ENCODE results near the gene MAPRE3. TPM values are rescaled to one million over a fixed set of nuclear protein-coding genes. Genes with fewer than 3 reads are reported as not detected.

MAPRE3 gene
- total and polyA plus RNA-seq, 4 donors: 10.2 to 41.9 (median 27.2) TPM

DNA sequence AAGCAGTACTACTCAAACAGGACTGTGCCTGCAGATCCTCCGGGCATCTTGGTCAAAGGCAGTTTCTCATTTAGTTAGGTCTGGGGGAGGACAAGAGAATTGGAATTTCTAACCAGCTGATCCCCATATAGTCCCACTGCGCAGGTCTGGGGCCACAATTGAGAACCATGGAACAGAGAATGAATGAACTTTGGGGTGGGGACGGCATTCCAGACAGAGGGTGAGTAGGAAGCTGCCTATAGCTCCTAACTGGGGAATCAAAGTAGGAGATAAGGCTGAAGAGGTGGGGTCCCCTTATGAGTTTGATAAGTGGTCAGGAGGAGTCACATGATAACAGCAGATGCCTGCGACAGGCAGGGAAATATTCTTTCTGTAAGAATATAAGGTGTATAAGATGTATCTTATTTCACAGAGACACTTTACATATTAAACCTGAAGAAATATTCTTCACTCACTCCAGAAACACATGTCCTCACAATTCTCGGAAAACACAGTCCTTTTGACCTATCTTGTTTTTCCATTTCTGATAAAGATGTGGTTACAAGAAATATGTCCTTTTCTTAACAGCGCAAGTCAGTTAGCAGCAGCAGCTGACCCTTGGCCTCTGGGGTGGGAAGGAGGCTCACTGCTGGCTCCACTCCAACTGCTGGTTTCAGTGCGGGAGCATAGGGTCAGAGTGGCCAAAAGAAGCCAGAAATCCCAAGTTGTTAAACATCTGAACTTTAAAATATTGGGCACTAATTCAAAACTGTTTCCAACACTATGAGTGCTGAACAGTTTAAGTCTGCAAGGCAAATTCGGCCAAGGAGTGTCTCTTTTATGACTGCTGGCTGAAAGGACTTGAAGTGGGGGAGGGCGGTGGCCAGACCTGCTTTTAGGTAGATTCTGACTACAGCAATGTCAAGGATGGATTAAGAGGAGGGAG is 49.8 kb downstream of the MAPRE3 start:
- 71 to 77% methylated on average over 9 of the region's 9 CpGs for WGBS, 2 donors
- peak; percentile 18 to 40 (median 28) for DNase-seq
- H3K9ac ChIP-seq (ENCODE audit: insufficient read depth in 1 of 2, low read length in 2 of 2): no peak overlapping the region
- TF ChIP-seq, protein P1, sequence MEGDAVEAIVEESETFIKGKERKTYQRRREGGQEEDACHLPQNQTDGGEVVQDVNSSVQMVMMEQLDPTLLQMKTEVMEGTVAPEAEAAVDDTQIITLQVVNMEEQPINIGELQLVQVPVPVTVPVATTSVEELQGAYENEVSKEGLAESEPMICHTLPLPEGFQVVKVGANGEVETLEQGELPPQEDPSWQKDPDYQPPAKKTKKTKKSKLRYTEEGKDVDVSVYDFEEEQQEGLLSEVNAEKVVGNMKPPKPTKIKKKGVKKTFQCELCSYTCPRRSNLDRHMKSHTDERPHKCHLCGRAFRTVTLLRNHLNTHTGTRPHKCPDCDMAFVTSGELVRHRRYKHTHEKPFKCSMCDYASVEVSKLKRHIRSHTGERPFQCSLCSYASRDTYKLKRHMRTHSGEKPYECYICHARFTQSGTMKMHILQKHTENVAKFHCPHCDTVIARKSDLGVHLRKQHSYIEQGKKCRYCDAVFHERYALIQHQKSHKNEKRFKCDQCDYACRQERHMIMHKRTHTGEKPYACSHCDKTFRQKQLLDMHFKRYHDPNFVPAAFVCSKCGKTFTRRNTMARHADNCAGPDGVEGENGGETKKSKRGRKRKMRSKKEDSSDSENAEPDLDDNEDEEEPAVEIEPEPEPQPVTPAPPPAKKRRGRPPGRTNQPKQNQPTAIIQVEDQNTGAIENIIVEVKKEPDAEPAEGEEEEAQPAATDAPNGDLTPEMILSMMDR (IDR thresholded peaks at IDR 0.05; ENCODE audit: control extremely low read depth, extremely low read depth): no peak
- no peak for ATAC-seq (ENCODE audit: insufficient read depth, low FRiP score)
- H3K36me3 ChIP-seq (ENCODE audit: control insufficient read depth in 4 of 4, insufficient read depth in 4 of 4, low read length in 4 of 4): peaks cover 0 to 15% (median 7%) of the 10 kb centered on the region in 4 donors
- peaks cover 2 to 16% (median 13%) of the 10 kb centered on the region in 5 donors for H3K4me1 ChIP-seq (ENCODE audit: control insufficient read depth in 5 of 5, insufficient read depth in 5 of 5, low read length in 5 of 5)
- H3K27me3 ChIP-seq (ENCODE audit: control insufficient read depth in 3 of 3, insufficient read depth in 3 of 3, low read length in 2 of 3): no peaks in the 10 kb centered on the region
- H3K27ac ChIP-seq (ENCODE audit: low read depth in 1 of 2, low read length in 1 of 2): no peak overlapping the region
- no peaks in the 10 kb centered on the region for H3K9me3 ChIP-seq (ENCODE audit: control insufficient read depth in 4 of 4, insufficient read depth in 3 of 4, low read length in 3 of 4)
- H3K4me3 ChIP-seq: no peak overlapping the region

DNA sequence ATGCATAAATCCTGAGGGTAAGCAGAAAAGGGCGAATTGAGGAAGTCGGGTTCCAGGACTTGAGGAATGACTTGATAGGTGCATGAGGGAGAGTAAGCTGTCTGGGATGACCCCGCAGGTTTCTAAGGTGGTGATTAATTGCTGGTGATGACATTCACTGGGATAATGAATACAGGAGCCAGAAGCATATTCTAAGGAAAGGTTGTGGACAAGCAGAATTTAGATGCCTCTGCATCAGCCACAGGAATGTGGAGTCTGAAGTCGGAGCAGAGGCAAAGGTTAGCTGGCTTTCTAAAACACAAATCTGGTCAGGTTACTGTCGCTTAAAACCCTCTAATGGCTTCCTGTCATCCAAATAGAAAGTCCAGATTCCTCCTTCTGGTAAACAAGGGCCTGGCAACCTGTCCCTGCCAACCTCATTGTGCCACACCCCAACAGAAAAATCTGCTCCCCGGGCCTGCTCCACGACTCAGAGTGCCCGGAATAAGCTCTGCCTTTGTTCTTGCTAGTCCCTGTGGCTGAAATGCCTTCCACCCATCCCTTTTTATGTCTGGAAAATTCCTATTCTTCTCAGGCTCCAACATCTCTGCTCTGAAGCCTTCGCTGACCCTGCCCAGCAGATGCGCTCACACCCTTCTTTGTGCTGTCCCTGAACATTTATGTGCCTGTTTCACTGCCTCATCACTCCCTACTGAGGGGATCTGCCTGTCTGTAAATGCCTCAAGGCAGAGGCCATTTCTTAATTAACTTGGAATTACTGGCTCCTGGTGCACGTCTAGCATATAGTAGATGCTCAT is 51.0 kb downstream of the MAPRE3 start:
- Histone ChIP-seq H3K9ac (ENCODE audit: insufficient read depth in 1 of 2, low read length in 2 of 2) (no peak overlapping the region), H3K9me3 (ENCODE audit: control insufficient read depth in 4 of 4, insufficient read depth in 3 of 4, low read length in 3 of 4) (no peaks in the 10 kb centered on the region), H3K36me3 (ENCODE audit: control insufficient read depth in 4 of 4, insufficient read depth in 4 of 4, low read length in 4 of 4) (peaks cover 3 to 25% (median 8%) of the 10 kb centered on the region in 4 donors), H3K4me3 (no peak overlapping the region), H3K27ac (ENCODE audit: low read depth in 1 of 2, low read length in 1 of 2) (peak overlapping the region in 1 of 2 donors; percentile 27), H3K27me3 (ENCODE audit: control insufficient read depth in 3 of 3, insufficient read depth in 3 of 3, low read length in 2 of 3) (no peaks in the 10 kb centered on the region), H3K4me1 (ENCODE audit: control insufficient read depth in 5 of 5, insufficient read depth in 5 of 5, low read length in 5 of 5) (peaks cover 0 to 14% (median 13%) of the 10 kb centered on the region in 5 donors)
- DNase-seq (no peak), ATAC-seq (ENCODE audit: insufficient read depth, low FRiP score) (no peak)
- 77 to 84% methylated on average over 11 of the region's 11 CpGs for WGBS, 2 donors
- TF ChIP-seq, protein P1 (IDR thresholded peaks at IDR 0.05; ENCODE audit: control extremely low read depth, extremely low read depth): no peak

DNA sequence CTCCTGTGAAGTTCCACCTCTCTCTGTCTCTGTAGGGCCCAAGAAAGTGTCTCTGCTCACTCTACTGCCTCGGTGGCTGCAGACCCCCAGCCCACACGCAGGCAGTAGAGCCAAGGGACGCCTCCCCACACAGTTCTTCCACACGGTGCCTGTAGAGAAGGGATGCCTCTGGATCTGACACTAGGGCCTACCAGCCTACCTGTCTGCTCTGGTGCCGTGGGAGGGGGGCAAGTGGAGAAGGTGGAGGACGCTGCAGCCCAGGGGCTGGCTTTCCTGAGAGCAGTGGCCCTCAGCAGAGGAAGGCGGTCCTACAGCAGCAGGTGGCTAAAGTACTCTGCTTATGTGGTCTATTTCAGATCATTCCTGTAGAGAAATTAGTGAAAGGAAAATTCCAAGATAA is 53.3 kb downstream of the MAPRE3 start:
- WGBS, 2 donors: 91 to 92% methylated on average over 7 of the region's 7 CpGs
- no peak for DNase-seq

More for the DNA sequence above, 53.3 kb downstream of the MAPRE3 start:
- Histone ChIP-seq H3K9ac (ENCODE audit: insufficient read depth in 1 of 2, low read length in 2 of 2) (no peak overlapping the region), H3K4me1 (ENCODE audit: control insufficient read depth in 5 of 5, insufficient read depth in 5 of 5, low read length in 5 of 5) (peaks cover 0 to 14% (median 13%) of the 10 kb centered on the region in 5 donors), H3K4me3 (no peak overlapping the region), H3K36me3 (ENCODE audit: control insufficient read depth in 4 of 4, insufficient read depth in 4 of 4, low read length in 4 of 4) (peaks cover 4 to 30% (median 9%) of the 10 kb centered on the region in 4 donors), H3K27ac (ENCODE audit: low read depth in 1 of 2, low read length in 1 of 2) (no peak overlapping the region), H3K27me3 (ENCODE audit: control insufficient read depth in 3 of 3, insufficient read depth in 3 of 3, low read length in 2 of 3) (no peaks in the 10 kb centered on the region), H3K9me3 (ENCODE audit: control insufficient read depth in 4 of 4, insufficient read depth in 3 of 4, low read length in 3 of 4) (no peaks in the 10 kb centered on the region)
- no peak for ATAC-seq (ENCODE audit: insufficient read depth, low FRiP score)
- TF ChIP-seq, protein P1 (IDR thresholded peaks at IDR 0.05; ENCODE audit: control extremely low read depth, extremely low read depth): no peak
